HG03342 (cell line): ENCODE results near the gene NPSR1.
"Not testable (repeated sequence)": the region's sequence is repeated elsewhere in the genome, so short reads cannot be mapped to it uniquely, and the experiment has no call there.

Source experiments
- ATAC-seq: cut with Tn5 transposase; IDR thresholded peaks from one replicate; pipeline ENCODE4 v1.9.1; 2021; ENCODE audit warnings: mild to moderate bottlenecking, moderate library complexity; ENCODE audit not compliant: unreplicated experiment

Gene NPSR1

GRCh38 chr7:34832020-34832419, 174.0 kb downstream of the NPSR1 start:
- no peak for ATAC-seq

GRCh38 chr7:34835901-34836600, 178.0 kb downstream of the NPSR1 start:
- no peak for ATAC-seq

GRCh38 chr7:34837316-34837715, 179.3 kb downstream of the NPSR1 start:
- ATAC-seq = no peak

DNA sequence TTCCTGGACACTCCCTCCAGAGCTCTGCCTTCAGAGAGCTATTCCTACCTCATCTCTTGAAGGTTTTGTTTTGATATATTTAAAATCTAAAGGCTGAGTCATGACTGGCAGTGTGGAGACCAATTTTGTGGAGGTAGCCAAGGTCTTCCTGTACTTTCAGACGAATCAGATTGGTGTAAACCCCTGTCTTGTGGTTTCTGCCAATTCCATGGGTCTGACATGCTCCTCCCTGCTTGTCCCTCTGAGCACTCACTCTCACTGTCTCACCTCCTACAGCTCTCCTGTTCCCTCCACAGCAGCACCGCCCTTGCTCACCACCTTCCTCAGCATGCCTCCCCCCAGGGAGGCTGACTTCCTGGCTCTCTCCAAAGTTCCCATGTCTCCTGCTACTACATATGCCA, 179.8 kb downstream of the NPSR1 start:
- no peak for ATAC-seq

- ATAC-seq = no peak
These were observed 180.3 kb downstream of the NPSR1 start for GRCh38 chr7:34838329-34838728.

DNA sequence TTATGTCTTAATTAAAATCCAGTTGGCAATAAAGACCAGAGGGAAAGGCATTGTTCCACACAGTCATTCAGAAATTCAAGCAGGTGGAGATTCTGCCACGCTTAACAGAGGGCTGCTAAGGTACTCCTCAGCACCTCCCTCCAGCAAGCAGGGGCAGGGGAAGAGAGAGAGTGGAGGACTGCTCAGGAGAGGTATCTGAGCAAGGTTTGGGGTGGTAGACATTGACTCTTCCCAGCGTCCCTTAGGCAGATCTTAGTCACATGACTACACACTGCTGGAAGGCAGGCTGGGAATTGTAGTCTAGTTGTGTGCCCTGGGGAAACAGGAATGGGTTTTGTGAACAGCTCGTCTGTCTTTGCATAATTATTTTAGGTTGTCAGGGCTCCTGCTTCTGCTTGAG, 181.6 kb downstream of the NPSR1 start:
- no peak for ATAC-seq

DNA sequence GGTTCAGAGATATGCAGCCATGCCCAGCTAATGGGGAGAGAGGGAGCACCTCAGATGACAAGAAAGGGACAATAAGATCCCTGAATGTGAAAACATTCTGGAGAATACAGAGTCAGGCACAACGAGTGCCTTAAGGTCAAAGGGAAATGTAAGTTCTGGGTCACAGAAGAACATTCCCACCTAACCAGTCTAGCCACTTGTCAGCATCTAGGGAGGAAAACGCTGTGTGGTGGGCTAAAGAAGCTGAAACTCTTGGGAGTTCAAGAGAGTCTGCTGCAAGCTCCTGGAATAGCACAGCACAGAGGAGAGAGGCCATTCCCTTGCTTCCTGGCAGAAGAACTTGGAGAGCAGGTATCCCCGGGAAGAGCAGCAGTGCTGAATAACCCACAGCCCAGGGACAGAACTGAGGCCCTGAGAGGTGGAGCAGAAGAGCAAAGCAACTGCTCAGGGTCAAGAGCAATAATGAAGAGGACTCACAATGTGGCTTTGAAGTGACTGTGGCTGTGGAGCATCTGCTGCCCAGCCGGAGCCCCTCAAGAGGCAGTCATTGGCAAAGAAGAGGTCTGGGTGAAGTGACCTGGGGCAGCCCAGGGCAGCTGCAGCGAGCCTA, 182.3 kb downstream of the NPSR1 start:
- no peak for ATAC-seq

DNA sequence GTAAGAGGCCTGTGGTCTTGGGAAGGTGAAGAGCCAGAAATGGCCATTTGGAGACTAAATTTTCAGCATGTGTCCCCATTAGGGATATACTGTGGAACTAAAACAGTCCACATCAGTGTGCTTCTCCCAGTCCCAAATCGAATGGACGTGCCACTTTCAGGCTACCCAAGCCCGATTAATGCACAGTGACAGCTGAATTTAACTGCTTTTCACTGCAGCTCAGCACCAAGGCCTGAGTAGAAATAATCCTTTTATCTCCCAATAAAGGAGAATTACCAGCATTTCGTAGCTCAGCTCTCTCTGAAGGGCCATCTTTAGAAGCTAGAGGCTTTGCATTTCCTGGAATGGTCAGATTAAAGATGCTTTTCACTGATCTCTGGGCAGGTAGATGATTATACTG, 183.3 kb downstream of the NPSR1 start:
- no peak for ATAC-seq

DNA sequence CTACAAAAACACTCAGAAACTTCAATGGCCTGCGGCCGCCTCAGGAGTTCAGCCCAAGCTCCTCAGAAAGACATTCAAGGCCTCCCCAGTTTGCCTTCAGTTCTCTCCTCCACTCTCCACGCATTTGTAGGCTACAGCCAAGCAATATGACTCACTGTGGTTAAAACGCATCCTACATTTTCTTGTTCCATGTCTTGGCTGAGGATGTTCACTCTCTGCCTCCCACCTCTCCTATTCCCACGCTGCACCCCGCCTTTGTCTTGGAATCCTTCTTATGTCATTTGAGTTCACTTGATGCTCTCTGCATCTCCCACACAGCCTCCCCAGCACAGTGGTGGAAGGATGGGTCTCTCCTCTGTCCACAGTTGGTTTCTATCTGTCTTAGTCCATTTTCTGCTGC, 184.8 kb downstream of the NPSR1 start:
- no peak for ATAC-seq

DNA sequence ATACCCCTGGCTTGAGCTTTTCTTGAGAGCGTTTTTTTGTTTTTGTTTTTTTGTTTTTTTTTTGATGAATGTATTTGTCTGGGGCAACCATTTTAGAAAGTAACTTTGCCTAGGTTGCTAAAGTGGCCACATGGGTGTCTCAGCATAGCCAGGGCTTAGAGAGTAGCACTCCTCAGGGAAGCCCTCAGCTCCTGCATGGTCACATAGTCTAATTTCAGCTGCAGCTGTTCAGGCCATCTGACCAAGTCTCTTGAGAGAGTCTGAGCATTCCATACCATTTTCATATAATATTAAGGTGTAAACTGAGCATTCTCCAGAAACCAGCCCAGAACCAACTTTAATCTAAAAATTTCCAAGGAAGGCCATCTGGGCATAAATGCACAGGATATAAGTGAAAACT, 186.4 kb downstream of the NPSR1 start:
- ATAC-seq = no peak

DNA sequence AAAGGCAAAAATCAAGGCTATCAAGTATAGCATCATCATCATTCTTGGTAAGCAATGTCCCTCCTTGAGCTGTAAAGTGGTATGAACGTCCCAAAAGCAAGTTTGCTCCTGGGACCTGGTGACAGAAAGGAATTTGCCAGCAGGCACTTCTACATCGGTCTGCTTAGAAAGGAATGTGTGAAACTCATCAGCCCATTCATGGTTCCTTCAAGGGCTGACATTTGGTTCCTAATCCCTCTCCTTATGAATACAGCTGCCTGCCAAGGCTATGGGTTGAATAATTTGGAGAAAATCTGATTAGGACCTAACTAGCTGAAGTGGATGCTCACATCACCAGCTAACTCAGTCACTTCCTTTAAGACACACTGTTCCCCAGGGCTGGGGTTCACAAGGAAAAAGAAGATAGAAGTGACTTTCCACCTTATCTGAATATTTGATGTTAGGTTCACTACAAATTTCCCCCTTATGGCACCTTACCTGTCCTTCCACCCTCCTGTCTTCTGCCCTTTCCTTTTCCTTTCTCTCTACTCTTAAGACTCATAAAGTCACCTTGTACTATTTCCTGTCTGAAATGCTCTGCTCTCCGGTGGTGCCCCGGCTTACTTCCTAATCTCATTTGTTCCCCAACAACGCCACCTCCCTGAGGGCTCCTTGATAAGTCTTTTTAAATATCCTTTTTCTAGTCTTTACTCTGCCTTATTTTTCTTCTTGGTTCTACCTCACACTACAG, 187.1 kb downstream of the NPSR1 start:
- no peak for ATAC-seq

- ATAC-seq = no peak
These were observed 187.8 kb downstream of the NPSR1 start for GRCh38 chr7:34845666-34846361.

GRCh38 chr7:34846976-34847375, 189.0 kb downstream of the NPSR1 start:
- no peak for ATAC-seq

DNA sequence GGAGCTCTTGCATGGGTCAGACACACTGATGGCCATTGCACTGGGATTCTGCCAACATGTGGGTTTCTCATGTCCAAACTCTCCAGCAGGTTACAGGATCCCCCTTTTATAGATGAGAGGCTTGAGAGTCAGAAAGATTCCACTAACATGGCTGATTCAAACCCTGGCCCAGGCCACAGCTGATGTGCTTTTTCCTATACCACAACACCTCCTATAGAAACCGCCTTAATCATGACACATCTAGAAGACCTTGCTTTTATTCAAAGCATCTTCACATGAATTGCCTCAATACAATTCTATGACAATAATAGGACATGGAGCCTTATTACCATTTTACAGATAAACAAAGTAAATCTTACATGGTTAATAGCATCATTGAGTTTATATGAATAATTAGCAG, 190.7 kb downstream of the NPSR1 start:
- ATAC-seq = no peak

DNA sequence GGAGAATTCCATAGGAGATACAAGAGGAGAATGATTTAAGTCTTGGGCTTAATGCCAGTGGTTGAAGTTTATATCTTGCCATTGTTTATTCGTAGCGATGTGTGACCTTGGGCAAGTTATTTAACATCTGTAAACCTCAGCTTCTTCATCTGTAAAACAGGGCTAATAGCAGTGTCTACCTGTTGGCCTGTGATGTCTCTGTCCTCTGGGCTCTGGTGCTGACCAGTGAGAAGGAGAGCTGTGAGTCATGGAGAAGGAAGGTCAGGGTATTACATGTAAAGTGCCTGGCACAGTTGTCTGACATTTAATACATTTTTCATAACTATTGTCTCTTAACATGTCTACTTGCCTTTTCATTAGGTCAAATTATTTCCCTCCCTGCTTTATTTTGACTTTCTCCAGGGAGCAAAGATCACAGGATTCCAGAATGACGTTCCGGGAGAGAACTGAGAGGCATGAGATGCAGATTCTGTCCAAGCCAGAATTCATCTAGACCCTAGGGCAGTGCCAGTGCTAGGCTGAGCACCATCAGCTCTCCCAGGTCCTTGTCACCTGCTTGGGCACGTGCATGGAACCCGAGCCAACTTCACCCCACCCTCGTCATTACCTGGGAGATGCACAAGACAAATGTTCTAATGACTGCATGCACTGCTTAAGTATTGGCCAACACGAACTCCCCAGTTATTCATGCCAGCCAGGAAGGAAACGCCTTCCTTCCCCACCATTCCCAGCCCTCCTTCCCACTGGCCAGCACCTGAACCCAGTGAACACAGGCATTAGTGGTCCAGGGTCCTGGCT, 191.3 kb downstream of the NPSR1 start:
- no peak for ATAC-seq

DNA sequence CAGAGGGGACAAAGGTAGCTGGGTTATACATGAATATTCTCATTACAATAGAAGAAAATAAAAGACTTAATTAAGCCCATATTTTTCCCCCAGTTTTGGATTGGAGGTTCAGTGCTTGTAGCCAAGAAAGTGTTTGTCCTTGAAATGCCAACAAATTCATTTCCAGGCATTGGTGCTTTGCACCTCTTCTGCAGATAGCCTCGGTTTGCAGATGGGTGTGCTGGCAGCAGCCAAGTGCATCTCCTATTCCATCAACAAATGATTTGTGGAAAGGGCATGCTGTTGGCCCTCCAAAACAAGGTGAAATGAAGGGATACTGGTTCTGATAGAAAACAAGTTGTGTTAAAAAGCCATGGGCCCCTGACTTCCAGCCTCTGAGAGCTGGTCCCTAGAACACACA, 192.0 kb downstream of the NPSR1 start:
- ATAC-seq = no peak

GRCh38 chr7:34850681-34851080, 192.7 kb downstream of the NPSR1 start:
- ATAC-seq = no peak

- no peak for ATAC-seq
These were observed 193.4 kb downstream of the NPSR1 start for GRCh38 chr7:34851431-34851830.

DNA sequence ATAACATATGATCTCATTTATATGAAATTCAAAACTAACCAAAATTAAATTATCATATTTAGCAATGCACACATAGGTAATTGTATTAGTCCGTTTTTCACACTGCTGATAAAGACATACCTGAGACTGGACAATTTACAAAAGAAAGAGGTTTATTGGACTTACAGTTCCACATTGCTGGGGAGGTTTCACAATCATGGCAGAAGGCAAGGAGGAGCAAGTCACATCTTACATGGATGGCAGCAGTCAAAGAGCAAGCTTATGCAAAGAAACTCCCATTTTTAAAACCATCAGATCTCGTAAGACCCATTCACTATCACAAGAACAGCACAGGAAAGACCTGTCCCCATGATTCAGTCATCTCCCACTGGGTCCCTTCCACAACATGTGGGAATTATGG, 200.4 kb downstream of the NPSR1 start:
- ATAC-seq = not testable (repeated sequence)

GRCh38 chr7:34859281-34859680, 201.3 kb downstream of the NPSR1 start:
- ATAC-seq = not testable (repeated sequence)

GRCh38 chr7:34866222-34866621, 208.2 kb downstream of the NPSR1 start:
- not testable (repeated sequence) for ATAC-seq
